HepG2 (cell line): ENCODE results near the gene ZDHHC16. TPM values are rescaled to one million over a fixed set of nuclear protein-coding genes. Genes with fewer than 3 reads are reported as not detected.

Source experiments
- ETV6 ChIP-seq: sonication (generic); formaldehyde crosslinking; conservative IDR thresholded peaks from 2 replicates; pipeline ENCODE4 v1.4.0; 2020; ENCODE audit warnings: missing genetic modification reagents
- FOSL1 ChIP-seq: sonication (generic); formaldehyde crosslinking; IDR thresholded peaks from 2 replicates; pipeline ENCODE4 v1.9.0; 2021; ENCODE audit warnings: missing genetic modification reagents, borderline replicate concordance
- HMG20A ChIP-seq: IDR thresholded peaks from 2 replicates; pipeline ENCODE4 v1.6.1; 2016; ENCODE audit warnings: borderline replicate concordance
- IKZF1 ChIP-seq: fragments of 450-650 bp; IDR thresholded peaks from 2 replicates; pipeline ENCODE4 v1.7.1; 2016
- KAT2B ChIP-seq: fragments of 150-350 bp; IDR thresholded peaks from 2 replicates; pipeline ENCODE4 v1.6.1; 2014; ENCODE audit warnings: low read depth, low read length, borderline replicate concordance
- MAFG ChIP-seq: sonication (generic); formaldehyde crosslinking; IDR thresholded peaks from 2 replicates; pipeline ENCODE4 v1.5.1; 2020; ENCODE audit warnings: mild to moderate bottlenecking, missing genetic modification reagents
- NBN ChIP-seq: fragments of 450-650 bp; conservative IDR thresholded peaks from 2 replicates; pipeline ENCODE4 v1.6.1; 2017
- NFIC ChIP-seq: IDR thresholded peaks from 2 replicates; pipeline ENCODE4 v1.6.1; 2012; ENCODE audit warnings: mild to moderate bottlenecking, low read length, inconsistent platforms
- RBFOX2 ChIP-seq: fragments of 200-400 bp; formaldehyde crosslinking; IDR thresholded peaks from 2 replicates; pipeline ENCODE4 v1.6.1; 2017; ENCODE audit warnings: low read depth, mild to moderate bottlenecking, low read length
- SYNCRIP ChIP-seq: fragments of 200-400 bp; formaldehyde crosslinking; IDR thresholded peaks from 2 replicates; pipeline ENCODE4 v1.6.1; 2018; ENCODE audit warnings: mild to moderate bottlenecking, low read depth, low read length; ENCODE audit not compliant: insufficient read depth
- TCF7L2 ChIP-seq: IDR thresholded peaks from 2 replicates; pipeline ENCODE4 v1.6.1; 2011; ENCODE audit warnings: mild to moderate bottlenecking, low read depth, low read length, moderate library complexity
- THAP11 ChIP-seq: IDR thresholded peaks from 2 replicates; pipeline ENCODE4 v1.6.1; 2016; ENCODE audit warnings: missing biosample characterization, missing genetic modification reagents
- ZBTB38 ChIP-seq: sonication (generic); formaldehyde crosslinking; IDR thresholded peaks from 2 replicates; pipeline ENCODE4 v1.5.1; 2020; ENCODE audit warnings: mild to moderate bottlenecking, missing genetic modification reagents
- ZMYM4 ChIP-seq: sonication (generic); formaldehyde crosslinking; IDR thresholded peaks from 2 replicates; pipeline ENCODE4 v1.8.1; 2023; ENCODE audit warnings: mild to moderate bottlenecking, missing genetic modification reagents
- ZNF101 ChIP-seq: sonication (generic); formaldehyde crosslinking; IDR thresholded peaks from 2 replicates; pipeline ENCODE4 v1.4.0; 2020; ENCODE audit warnings: mild to moderate bottlenecking, low read depth, missing genetic modification reagents, borderline replicate concordance
- ZNF235 ChIP-seq: sonication (generic); formaldehyde crosslinking; IDR thresholded peaks from 2 replicates; pipeline ENCODE4 v1.8.1; 2023; ENCODE audit warnings: mild to moderate bottlenecking, missing genetic modification reagents, borderline replicate concordance
- ZNF7 ChIP-seq: IDR thresholded peaks from 2 replicates; pipeline ENCODE4 v1.6.1; 2016; ENCODE audit warnings: missing biosample characterization, missing genetic modification reagents
- ZNF710 ChIP-seq: sonication (generic); formaldehyde crosslinking; IDR thresholded peaks from 2 replicates; pipeline ENCODE4 v1.5.0; 2020; ENCODE audit warnings: mild to moderate bottlenecking, missing genetic modification reagents, borderline replicate concordance
- ZNF749 ChIP-seq: sonication (generic); formaldehyde crosslinking; IDR thresholded peaks from 2 replicates; pipeline ENCODE4 v1.8.0; 2022; ENCODE audit warnings: mild to moderate bottlenecking, missing genetic modification reagents, moderate library complexity, borderline replicate concordance
- ZNF772 ChIP-seq: sonication (generic); formaldehyde crosslinking; IDR thresholded peaks from 2 replicates; pipeline ENCODE4 v1.5.0; 2020; ENCODE audit warnings: mild to moderate bottlenecking, missing genetic modification reagents
- ZNF878 ChIP-seq: sonication (generic); formaldehyde crosslinking; IDR thresholded peaks from 2 replicates; pipeline ENCODE4 v1.8.1; 2023; ENCODE audit warnings: mild to moderate bottlenecking, missing genetic modification reagents, moderate library complexity
- polyA plus RNA-seq, 8 experiments: library from polyadenylated mRNA; depleted of rRNA in 3 of 8; stranded (reverse) in 7 of 8; unstranded in 1 of 8; fragments of >200 nt; fragmentation: Illumina TruSeq in 4 of 8; extraction: Trizol in 4 of 8; gene quantifications; 2 replicates each; pipeline versions ENCODE4 v1.2.1 to v1.2.3, GENCODE V29; 2011 to 2016; ENCODE audit warnings: low read depth in 4 of 8, missing spikeins in 1 of 8, mixed read lengths in 1 of 8; ENCODE audit not compliant: insufficient read depth in 1 of 8
- total RNA-seq, 5 experiments: library from RNA; depleted of rRNA; stranded (reverse); fragments of >200 nt; fragmentation: Illumina TruSeq; extraction: Trizol; gene quantifications; 2 replicates each; pipeline ENCODE4 v1.2.3, GENCODE V29; 2016; ENCODE audit warnings: low read depth in 1 of 5
- TF ChIP-seq, protein P1 (sequence below): sonication (generic); formaldehyde crosslinking; IDR thresholded peaks from 2 replicates; pipeline ENCODE4 v1.9.0; 2021; ENCODE audit warnings: missing genetic modification reagents, mild to moderate bottlenecking, borderline replicate concordance
- TF ChIP-seq, protein P2 (sequence below): sonication (generic); formaldehyde crosslinking; IDR thresholded peaks from 2 replicates; pipeline ENCODE4 v1.4.0; 2020; ENCODE audit warnings: missing genetic modification reagents, mild to moderate bottlenecking, borderline replicate concordance
- TF ChIP-seq, protein P3 (sequence below): sonication (generic); formaldehyde crosslinking; IDR thresholded peaks from 2 replicates; pipeline ENCODE4 v1.4.0; 2020; ENCODE audit warnings: missing genetic modification reagents, borderline replicate concordance

Gene ZDHHC16
- total and polyA plus RNA-seq, 2 of the 13 experiments (the other 11 are each of a cell fraction or from before 2014, with no cell fraction given), result 40.8 to 41.8 TPM

DNA sequence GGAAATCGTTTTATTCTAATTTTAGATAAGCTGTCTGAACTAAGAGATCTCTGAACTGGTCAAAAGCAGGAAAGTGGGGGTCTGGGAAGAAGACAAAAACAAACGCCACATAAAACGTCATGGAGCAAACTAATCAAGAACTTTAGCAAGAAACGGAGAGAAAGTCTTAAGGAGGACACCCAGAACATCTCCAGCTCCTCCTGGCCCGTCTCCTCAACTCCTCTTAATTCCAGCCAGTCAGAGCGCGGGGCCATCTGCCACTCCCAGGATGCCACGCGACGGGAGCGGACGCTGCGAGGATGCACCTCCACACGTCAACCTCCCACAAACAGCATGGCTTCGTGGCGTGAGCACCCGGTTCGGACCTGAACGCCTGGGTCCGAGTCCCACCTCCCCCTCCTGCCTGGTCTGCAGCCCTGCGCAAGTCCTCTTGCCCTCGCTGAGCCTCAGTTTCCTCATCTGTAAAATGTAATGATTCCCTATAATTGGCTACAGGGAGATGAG is 51.6 kb downstream of the ZDHHC16 start (continued):
- TF ChIP-seq ZNF772 (CRISPR knock-in tag) (no peak; the same call in 1 of the 2 replicates), ZMYM4 (CRISPR knock-in tag) (peak; percentile 37; the same call in 1 of the 2 replicates), ZNF101 (CRISPR knock-in tag) (no peak), HMG20A (CRISPR knock-in tag) (no peak), KAT2B (no peak), ZBTB38 (CRISPR knock-in tag) (peak; percentile 72), ZNF878 (CRISPR knock-in tag) (no peak), FOSL1 (CRISPR knock-in tag) (no peak), TCF7L2 (no peak), ZNF710 (CRISPR knock-in tag) (no peak; the same call in 1 of the 2 replicates), SYNCRIP (no peak), IKZF1 (no peak), NBN (no peak), MAFG (CRISPR knock-in tag) (no peak), THAP11 (CRISPR knock-in tag) (peak; percentile 54; the same call in 1 of the 2 replicates), ETV6 (no peak), ZNF749 (peak; percentile 60; the same call in 1 of the 2 replicates), RBFOX2 (no peak), NFIC (no peak), ZNF7 (CRISPR knock-in tag) (no peak), ZNF235 (no peak)
- TF ChIP-seq, protein P1, sequence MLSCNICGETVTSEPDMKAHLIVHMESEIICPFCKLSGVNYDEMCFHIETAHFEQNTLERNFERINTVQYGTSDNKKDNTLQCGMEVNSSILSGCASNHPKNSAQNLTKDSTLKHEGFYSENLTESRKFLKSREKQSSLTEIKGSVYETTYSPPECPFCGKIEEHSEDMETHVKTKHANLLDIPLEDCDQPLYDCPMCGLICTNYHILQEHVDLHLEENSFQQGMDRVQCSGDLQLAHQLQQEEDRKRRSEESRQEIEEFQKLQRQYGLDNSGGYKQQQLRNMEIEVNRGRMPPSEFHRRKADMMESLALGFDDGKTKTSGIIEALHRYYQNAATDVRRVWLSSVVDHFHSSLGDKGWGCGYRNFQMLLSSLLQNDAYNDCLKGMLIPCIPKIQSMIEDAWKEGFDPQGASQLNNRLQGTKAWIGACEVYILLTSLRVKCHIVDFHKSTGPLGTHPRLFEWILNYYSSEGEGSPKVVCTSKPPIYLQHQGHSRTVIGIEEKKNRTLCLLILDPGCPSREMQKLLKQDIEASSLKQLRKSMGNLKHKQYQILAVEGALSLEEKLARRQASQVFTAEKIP (CRISPR knock-in tag), result no peak
- TF ChIP-seq, protein P2, sequence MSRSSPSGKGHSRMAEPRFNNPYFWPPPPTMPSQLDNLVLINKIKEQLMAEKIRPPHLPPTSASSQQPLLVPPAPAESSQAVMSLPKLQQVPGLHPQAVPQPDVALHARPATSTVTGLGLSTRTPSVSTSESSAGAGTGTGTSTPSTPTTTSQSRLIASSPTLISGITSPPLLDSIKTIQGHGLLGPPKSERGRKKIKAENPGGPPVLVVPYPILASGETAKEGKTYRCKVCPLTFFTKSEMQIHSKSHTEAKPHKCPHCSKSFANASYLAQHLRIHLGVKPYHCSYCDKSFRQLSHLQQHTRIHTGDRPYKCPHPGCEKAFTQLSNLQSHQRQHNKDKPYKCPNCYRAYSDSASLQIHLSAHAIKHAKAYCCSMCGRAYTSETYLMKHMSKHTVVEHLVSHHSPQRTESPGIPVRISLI (CRISPR knock-in tag), result no peak
- TF ChIP-seq, protein P3, sequence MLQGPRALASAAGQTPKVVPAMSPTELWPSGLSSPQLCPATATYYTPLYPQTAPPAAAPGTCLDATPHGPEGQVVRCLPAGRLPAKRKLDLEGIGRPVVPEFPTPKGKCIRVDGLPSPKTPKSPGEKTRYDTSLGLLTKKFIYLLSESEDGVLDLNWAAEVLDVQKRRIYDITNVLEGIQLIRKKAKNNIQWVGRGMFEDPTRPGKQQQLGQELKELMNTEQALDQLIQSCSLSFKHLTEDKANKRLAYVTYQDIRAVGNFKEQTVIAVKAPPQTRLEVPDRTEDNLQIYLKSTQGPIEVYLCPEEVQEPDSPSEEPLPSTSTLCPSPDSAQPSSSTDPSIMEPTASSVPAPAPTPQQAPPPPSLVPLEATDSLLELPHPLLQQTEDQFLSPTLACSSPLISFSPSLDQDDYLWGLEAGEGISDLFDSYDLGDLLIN (CRISPR knock-in tag), result peak; percentile 73; the same call in 1 of the 2 replicates
